Ectodermal cell (in vitro differentiated cells): ENCODE data around the gene SESN1.
"Not testable (repeated sequence)": the region's sequence is repeated elsewhere in the genome, so short reads cannot be mapped to it uniquely, and the experiment has no call there.

ENCODE experiments used
- H3K27ac ChIP-seq: 2 replicates; pipeline ENCODE4 v1.7.0; 2013; ENCODE audit warnings: mild to moderate bottlenecking, low read depth, low read length; ENCODE audit not compliant: insufficient read depth, poor library complexity, severe bottlenecking
- H3K27me3 ChIP-seq: 2 replicates; pipeline ENCODE4 v1.7.0; 2013; ENCODE audit warnings: mild to moderate bottlenecking, low read length; ENCODE audit not compliant: insufficient read depth, control insufficient read depth, poor library complexity, severe bottlenecking
- H3K36me3 ChIP-seq: one replicate; pipeline ENCODE4 v1.7.0; 2013; ENCODE audit warnings: low read length; ENCODE audit not compliant: control insufficient read depth, insufficient read depth
- H3K4me1 ChIP-seq: one replicate; pipeline ENCODE4 v1.7.0; 2013; ENCODE audit warnings: low read length; ENCODE audit not compliant: control insufficient read depth, insufficient read depth
- H3K4me3 ChIP-seq: 2 replicates; pipeline ENCODE4 v1.7.0; 2013; ENCODE audit warnings: low read depth, low read length, control low read depth; ENCODE audit not compliant: insufficient read depth
- H3K9me3 ChIP-seq: 2 replicates; pipeline ENCODE4 v1.7.0; 2013; ENCODE audit warnings: mild to moderate bottlenecking, low read length, moderate library complexity; ENCODE audit not compliant: control insufficient read depth
- WGBS, 2 experiments: methylation state at CpG; one replicate each; pipeline ENCODE4 v1.1.7; 2013; ENCODE audit warnings: missing lambda C conversion rate in 2 of 2; 5-methylcytosine and 5-hydroxymethylcytosine counted together

The SESN1 gene

DNA sequence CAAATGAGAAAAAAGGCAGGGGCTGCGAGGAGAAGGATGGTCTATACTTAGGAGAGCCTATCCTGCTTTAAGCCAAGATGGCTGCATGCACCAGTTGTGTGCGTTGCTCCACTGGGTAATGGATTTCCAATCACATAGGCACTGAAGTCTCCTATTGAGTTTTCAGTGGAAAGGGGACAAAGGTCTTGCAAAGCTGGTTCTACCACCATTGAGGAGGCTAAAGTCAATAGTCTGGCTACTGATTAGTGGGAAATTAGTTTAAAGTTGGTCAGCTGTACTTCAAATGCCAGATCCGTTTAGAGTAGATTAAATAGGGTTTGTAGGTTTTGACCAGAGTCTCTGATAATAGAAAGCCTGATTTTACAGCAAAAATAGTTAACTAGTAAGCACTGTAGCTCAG lies 104.9 kb downstream of the SESN1 start:
- peaks cover 6% of the 10 kb centered on the region for H3K36me3 ChIP-seq
- H3K9me3 ChIP-seq: no peaks in the 10 kb centered on the region
- no peak overlapping the region for H3K4me3 ChIP-seq
- no peaks in the 10 kb centered on the region for H3K27me3 ChIP-seq
- H3K27ac ChIP-seq: no peak overlapping the region
- WGBS, 2 experiments: 95 to 96% methylated on average over 3 of the region's 3 CpGs
- H3K4me1 ChIP-seq: no peaks in the 10 kb centered on the region

DNA sequence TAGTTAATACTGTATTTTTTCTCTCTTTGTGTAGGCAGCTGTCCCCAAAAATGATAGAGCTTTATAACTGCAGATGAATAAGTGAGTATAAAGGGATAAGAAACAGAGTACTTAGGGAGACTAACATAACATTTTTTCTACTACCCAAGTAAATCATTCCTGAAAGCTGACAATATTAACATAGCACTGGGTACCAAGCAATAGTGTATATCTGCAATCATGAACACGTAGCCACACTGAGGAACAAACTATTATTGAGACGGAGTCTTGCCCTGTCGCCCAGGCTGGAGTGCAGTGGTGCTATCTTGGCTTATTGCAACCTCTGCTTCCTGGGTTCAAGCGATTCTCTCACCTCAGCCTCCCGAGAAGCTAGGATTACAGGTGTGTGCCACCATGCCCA lies 105.9 kb downstream of the SESN1 start:
- H3K9me3 ChIP-seq: no peaks in the 10 kb centered on the region
- WGBS, 2 experiments: 86 to 94% methylated on average over 5 of the region's 5 CpGs
- H3K4me3 ChIP-seq: no peak overlapping the region
- H3K36me3 ChIP-seq: peaks cover 6% of the 10 kb centered on the region
- H3K27me3 ChIP-seq: no peaks in the 10 kb centered on the region
- no peaks in the 10 kb centered on the region for H3K4me1 ChIP-seq
- no peak overlapping the region for H3K27ac ChIP-seq

DNA sequence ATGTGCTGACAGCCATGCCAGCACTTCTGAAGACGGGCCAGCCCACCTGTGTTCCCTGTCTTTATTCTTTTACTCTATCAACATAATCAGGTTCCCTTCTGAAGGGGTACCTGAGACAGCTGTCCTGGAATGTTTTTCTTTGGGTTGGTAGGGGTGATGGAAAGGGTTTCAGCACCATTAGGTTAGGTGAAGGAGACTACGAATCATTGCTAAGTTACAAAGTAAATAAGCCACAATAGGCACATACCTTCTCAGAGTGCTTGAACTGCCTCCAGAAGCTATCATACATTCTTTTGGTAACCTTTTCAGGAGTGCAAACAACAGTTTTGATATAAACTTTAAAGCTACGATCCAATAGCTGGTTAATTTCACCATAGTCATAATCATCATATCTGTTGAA lies 106.3 kb downstream of the SESN1 start:
- no peaks in the 10 kb centered on the region for H3K4me1 ChIP-seq
- H3K27ac ChIP-seq: no peak overlapping the region
- peaks cover 6% of the 10 kb centered on the region for H3K36me3 ChIP-seq
- no peak overlapping the region for H3K4me3 ChIP-seq
- H3K9me3 ChIP-seq: no peaks in the 10 kb centered on the region
- H3K27me3 ChIP-seq: no peaks in the 10 kb centered on the region
- 94 to 100% methylated on average over 2 to 3 of the region's 3 CpGs for WGBS, 2 experiments

DNA sequence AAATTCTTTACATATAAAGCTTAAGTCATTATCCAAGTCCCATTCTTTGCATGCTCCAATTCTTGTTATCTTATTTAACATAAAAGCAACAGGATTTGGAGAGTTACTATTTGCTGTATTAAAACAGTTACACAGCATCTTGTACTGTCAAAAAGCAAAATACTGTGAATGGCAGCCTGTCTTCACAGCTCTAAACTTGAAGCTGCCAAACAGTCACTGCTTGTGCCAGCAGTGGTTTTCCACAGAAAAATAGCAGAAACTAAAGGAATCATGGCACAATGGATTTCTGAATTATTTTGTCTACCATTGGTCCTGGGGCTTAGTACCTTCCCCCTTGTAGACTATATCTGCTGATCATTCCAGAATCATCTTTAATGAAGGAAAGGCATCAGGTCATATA lies 107.5 kb downstream of the SESN1 start:
- no peak overlapping the region for H3K27ac ChIP-seq
- no peak overlapping the region for H3K4me3 ChIP-seq
- H3K9me3 ChIP-seq: no peaks in the 10 kb centered on the region
- H3K36me3 ChIP-seq: peaks cover 6% of the 10 kb centered on the region
- no peaks in the 10 kb centered on the region for H3K4me1 ChIP-seq
- no peaks in the 10 kb centered on the region for H3K27me3 ChIP-seq

DNA sequence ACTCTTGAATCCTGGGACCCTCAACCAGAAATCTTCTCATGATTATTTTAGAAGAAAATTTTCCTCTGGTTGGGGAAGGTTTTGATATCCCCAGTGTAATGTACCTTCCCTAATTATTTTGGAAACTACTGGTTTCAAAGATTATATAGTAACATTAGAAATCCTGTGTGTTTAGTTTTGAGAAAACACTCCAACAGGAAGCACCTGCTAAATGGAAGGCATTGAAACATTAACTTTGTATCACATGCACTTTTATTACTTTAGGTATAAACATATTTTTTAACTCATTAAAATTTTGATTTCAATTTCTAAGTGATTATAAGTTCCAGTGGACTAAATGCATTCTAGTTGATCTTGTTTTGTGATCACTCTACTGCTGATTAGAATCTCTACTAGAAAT lies 109.3 kb downstream of the SESN1 start:
- no peaks in the 10 kb centered on the region for H3K27me3 ChIP-seq
- no peaks in the 10 kb centered on the region for H3K4me1 ChIP-seq
- H3K9me3 ChIP-seq: no peaks in the 10 kb centered on the region
- no peak overlapping the region for H3K4me3 ChIP-seq
- peaks cover 1% of the 10 kb centered on the region for H3K36me3 ChIP-seq
- no peak overlapping the region for H3K27ac ChIP-seq

DNA sequence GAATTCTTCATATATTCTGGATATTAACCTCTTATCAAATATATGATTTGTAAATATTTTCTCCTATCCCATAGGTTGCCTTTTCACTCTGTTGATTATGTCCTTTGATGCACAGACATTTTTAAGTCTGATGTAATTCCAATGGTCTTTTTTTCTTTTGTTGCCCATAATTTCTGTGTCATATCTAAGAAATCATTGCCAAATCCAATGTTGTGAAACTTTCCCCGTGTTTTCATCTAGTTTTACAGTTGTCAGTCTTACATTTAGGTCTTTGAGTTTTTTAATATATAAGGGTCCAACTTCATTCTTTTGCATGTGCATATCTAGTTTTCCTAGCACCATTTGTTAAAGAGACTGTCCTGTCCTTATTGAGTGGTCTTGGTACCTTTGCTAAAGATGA lies 111.5 kb downstream of the SESN1 start:
- WGBS, 2 experiments: 88 to 92% methylated on average over 1 of the region's 1 CpG
- H3K4me1 ChIP-seq: no peaks in the 10 kb centered on the region

DNA sequence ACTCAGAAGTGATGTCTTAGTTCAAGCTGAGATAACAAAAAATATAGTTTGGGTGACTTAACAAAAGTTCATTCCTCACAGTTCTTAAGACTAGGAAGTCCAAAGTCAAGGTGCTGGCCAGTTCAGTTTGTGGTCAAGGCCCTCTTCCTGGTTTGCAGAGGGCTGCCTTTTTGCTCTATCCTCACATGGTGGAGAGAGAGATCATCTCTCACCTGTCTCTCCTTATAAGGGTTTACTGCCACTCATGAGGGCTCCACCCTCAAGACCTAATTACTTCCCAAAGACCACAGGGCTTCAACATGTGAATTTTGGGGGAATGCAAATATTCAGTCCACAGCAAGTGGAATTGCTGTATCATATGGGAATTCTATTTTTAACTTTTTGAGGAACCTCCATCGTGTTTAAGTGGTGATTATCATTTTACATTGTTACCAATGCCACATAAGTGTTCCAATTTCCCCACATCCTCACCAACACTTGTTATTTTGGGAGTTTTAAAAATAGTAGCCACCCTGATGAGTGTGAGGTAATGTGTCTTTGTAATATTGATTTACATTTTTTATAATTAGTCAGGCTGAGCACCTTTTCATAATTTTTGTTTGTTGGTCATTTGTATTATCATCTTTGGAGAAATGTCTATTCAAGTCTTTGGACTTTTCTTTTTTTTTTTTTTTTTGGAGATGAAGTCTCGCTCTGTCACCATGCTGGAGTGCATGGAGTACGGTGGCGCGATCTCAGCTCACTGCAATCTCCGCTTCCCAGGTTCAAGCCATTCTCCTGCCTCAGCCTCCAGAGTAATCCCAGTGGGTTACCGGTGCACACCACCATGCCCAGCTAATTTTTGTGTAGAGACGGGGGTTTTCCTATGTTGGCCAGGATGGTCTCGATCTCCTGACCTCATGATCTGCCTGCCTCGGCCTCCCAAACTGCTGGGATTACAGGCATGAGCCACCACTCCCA lies 112.2 kb downstream of the SESN1 start:
- WGBS, 2 experiments: 94 to 95% methylated on average over 9 of the region's 10 CpGs
- Histone ChIP-seq H3K4me3 (no peak overlapping the region), H3K36me3 (no peaks in the 10 kb centered on the region), H3K9me3 (no peaks in the 10 kb centered on the region), H3K27me3 (no peaks in the 10 kb centered on the region), H3K4me1 (no peaks in the 10 kb centered on the region), H3K27ac (no peak overlapping the region)

More for the DNA sequence above, 111.5 kb downstream of the SESN1 start:
- H3K27ac ChIP-seq: no peak overlapping the region
- no peaks in the 10 kb centered on the region for H3K27me3 ChIP-seq
- no peaks in the 10 kb centered on the region for H3K9me3 ChIP-seq
- no peak overlapping the region for H3K4me3 ChIP-seq
- no peaks in the 10 kb centered on the region for H3K36me3 ChIP-seq

DNA sequence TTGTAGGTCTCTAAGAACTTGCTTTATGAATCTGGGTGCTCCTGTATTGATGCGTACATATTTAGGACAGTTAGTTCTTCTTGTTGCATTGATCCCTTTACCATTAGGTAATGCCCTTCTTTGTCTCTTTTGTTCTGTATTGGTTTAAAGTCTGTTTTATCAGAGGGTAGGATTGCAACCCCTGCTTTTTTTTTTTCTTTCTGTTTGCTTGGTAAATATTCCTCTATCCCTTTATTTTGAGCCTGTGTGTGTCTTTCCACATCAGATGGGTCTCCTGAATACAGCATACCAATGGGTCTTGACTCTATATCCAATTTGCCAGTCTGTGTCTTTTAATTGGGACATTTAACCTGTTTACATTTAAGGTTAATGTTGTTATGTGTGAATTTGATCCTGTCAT lies 116.0 kb downstream of the SESN1 start:
- WGBS, 2 experiments: 92 to 95% methylated on average over 1 of the region's 1 CpG
- not testable (repeated sequence) for H3K27me3 ChIP-seq, H3K36me3 ChIP-seq

DNA sequence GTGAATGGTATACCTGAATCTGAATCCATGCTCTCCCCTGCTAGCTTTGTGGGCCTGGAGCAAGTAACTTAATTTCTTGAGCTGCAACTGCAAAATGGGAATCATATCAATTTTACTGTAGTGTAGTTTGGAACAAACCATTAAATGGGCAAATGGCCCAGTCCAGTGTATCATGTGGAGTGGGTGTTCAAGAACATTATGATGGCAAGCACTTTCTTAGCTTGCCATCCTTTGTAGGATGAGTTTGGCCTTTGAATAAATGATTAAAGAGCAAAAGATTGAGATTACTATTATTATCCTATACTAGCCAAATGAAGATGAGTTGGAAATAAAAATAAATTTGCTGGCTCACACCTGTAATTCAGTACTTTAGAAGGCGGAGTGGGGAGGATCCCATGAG lies 120.4 kb downstream of the SESN1 start:
- Histone ChIP-seq H3K27me3 (no peaks in the 10 kb centered on the region), H3K4me1 (no peaks in the 10 kb centered on the region), H3K9me3 (no peaks in the 10 kb centered on the region), H3K4me3 (no peak overlapping the region), H3K36me3 (no peaks in the 10 kb centered on the region), H3K27ac (no peak overlapping the region)
- 78 to 92% methylated on average over 1 of the region's 1 CpG for WGBS, 2 experiments

More for the DNA sequence above, 116.0 kb downstream of the SESN1 start:
- H3K4me1 ChIP-seq, H3K9me3 ChIP-seq, H3K4me3 ChIP-seq, H3K27ac ChIP-seq: not testable (repeated sequence)

DNA sequence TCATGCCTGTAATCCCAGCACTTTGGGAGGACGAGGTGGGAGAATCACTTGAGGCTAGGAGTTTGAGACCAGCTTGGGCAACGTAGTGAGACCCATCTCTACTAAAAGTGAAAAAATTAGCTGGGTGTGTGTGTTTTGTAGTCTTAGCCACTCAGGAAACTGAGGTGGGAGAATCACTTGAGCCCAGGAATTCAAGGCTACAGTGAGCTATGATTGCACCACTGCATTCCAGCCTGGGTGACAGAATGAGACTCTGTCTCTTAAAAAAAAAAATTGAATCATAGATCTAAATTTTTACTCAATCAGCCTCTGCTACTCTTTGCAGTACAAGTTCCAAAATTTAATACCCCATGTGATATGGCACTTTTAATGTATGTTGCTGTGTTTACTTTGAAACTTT lies 124.9 kb downstream of the SESN1 start:
- H3K4me3 ChIP-seq: no peak overlapping the region
- no peak overlapping the region for H3K27ac ChIP-seq
- H3K36me3 ChIP-seq: no peaks in the 10 kb centered on the region
- no peaks in the 10 kb centered on the region for H3K9me3 ChIP-seq
- no peaks in the 10 kb centered on the region for H3K27me3 ChIP-seq
- H3K4me1 ChIP-seq: peaks cover 10% of the 10 kb centered on the region
- 89 to 90% methylated on average over 2 of the region's 2 CpGs for WGBS, 2 experiments
